Renal pelvis (tissue), 4 donors: ENCODE measurements around the gene TMX3. TPM values are rescaled to one million over a fixed set of nuclear protein-coding genes. Genes with fewer than 3 reads are reported as not detected.

ENCODE experiments used
- DNase-seq: peaks from one replicate; pipeline ENCODE4 v3.0.0-alpha.2; 2013
- polyA plus RNA-seq, 3 donors: library from polyadenylated mRNA; unstranded; fragments of 120-200 nt; gene quantifications; one replicate each; pipeline ENCODE4 v1.2.1, GENCODE V29; 2013; ENCODE audit not compliant: insufficient read length in 3 of 3

Gene TMX3
- polyA plus RNA-seq, 3 donors = 49.9 to 81.4 (median 74.0) TPM

GRCh38 chr18:68722821-68723220, 7.9 kb upstream of the TMX3 start:
- DNase-seq = no peak

GRCh38 chr18:68721681-68722583, 7.0 kb upstream of the TMX3 start:
- no peak for DNase-seq

GRCh38 chr18:68714366-68714711, 569 bp downstream of the TMX3 start:
- DNase-seq = no peak

GRCh38 chr18:68713796-68714195, 1.1 kb downstream of the TMX3 start:
- DNase-seq = no peak

GRCh38 chr18:68713131-68713530, 1.8 kb downstream of the TMX3 start:
- DNase-seq = no peak

GRCh38 chr18:68707646-68708045, 7.3 kb downstream of the TMX3 start:
- no peak for DNase-seq

- DNase-seq = no peak
Observed at GRCh38 chr18:68705119-68705518, 9.8 kb downstream of the TMX3 start.

GRCh38 chr18:68703326-68703725, 11.6 kb downstream of the TMX3 start:
- no peak for DNase-seq

- no peak for DNase-seq
Observed at GRCh38 chr18:68701353-68701752, 13.6 kb downstream of the TMX3 start.

- DNase-seq = no peak
Observed at GRCh38 chr18:68699043-68699442, 15.9 kb downstream of the TMX3 start.

GRCh38 chr18:68696937-68697336, 18.0 kb downstream of the TMX3 start:
- no peak for DNase-seq

GRCh38 chr18:68694316-68694715, 20.6 kb downstream of the TMX3 start:
- DNase-seq = no peak

- DNase-seq = no peak
Observed at GRCh38 chr18:68693091-68693815, 21.7 kb downstream of the TMX3 start.

GRCh38 chr18:68679528-68679927, 35.4 kb downstream of the TMX3 start:
- no peak for DNase-seq

- DNase-seq = no peak
Observed at GRCh38 chr18:68676913-68677312, 38.0 kb downstream of the TMX3 start.

- no peak for DNase-seq
Observed at GRCh38 chr18:68667121-68667520, 47.8 kb downstream of the TMX3 start.

- no peak for DNase-seq
Observed at GRCh38 chr18:68666381-68666780, 48.5 kb downstream of the TMX3 start.

- no peak for DNase-seq
Observed at GRCh38 chr18:68665628-68666027, 49.3 kb downstream of the TMX3 start.

GRCh38 chr18:68662754-68663153, 52.2 kb downstream of the TMX3 start:
- no peak for DNase-seq

- peak; percentile 20 for DNase-seq
Observed at GRCh38 chr18:68660354-68661183, 54.3 kb downstream of the TMX3 start.

GRCh38 chr18:68648191-68648590, 66.7 kb downstream of the TMX3 start:
- no peak for DNase-seq

- DNase-seq = no peak
Observed at GRCh38 chr18:68642003-68642402, 72.9 kb downstream of the TMX3 start.
